Activated CD4-positive, alpha-beta T cell treated with anti-CD3 and anti-CD28 coated beads, Interleukin-2, amount 50 U/mL, for 16 hours (primary cell): ENCODE measurements around the gene TMPRSS2.

Experiments used
- DNase-seq: peaks from one replicate; pipeline ENCODE4 v3.0.0-alpha.2; 2020

Gene TMPRSS2

GRCh38 chr21:41446586-41446985 is 61.4 kb downstream of the TMPRSS2 start:
- DNase-seq: no peak

GRCh38 chr21:41445465-41445862 is 62.5 kb downstream of the TMPRSS2 start:
- no peak for DNase-seq

DNA sequence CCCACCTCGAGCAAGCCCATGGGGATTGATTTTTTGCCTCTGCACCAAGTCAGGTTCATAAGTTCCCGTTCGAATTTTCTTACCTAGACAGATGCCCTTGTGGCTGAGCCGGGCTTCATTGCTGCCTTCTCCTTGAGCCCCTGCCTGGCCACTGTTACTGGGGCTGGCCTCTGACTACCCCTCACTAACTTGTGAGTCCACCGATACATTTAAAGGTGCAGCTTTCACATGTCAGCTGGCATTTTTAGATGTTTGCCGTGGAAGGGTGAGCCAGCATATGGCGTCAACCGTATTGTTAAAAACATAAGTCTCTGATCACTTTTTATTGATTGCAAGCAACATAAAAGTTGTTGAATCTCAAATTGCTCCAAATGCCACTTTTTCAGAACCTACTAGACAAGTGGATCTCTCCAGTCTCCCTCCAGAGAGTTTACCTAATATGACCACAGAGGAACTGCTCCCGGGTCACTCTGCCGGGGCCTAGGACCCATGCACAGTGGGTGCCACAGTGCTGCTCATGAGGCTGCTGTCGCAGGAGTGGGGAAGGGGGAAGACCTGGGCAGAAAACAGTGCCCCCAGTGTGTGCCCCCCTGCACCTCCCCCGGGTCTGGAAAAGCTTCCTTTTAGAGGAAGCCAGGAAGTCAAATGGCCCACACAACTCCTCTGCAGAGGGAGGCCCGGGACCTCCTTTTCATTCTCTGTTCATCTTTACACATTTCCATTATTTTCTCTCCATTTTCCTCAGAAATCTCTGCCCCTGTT is 63.1 kb downstream of the TMPRSS2 start:
- DNase-seq: no peak

DNA sequence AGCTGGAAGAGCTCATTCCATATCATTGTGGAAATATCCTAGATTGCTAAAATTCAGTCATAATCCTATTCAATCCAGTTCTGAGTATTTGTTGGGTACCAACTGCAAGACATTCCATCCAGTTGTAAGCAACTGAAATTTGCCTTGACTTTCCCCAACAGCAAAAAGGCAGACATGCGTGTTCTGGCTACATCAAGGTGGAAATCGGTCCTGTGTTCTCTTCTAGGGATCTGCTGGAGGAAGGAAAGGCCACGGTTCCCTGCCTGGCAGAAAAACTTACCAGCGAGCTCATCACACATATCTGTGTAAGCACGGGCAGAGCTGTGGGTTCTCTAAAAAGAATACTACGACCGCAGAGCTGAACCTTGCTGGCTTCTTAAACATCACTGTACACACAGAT is 64.4 kb downstream of the TMPRSS2 start:
- no peak for DNase-seq

- DNase-seq: no peak
Observed at GRCh38 chr21:41442481-41443186, 65.3 kb downstream of the TMPRSS2 start.

DNA sequence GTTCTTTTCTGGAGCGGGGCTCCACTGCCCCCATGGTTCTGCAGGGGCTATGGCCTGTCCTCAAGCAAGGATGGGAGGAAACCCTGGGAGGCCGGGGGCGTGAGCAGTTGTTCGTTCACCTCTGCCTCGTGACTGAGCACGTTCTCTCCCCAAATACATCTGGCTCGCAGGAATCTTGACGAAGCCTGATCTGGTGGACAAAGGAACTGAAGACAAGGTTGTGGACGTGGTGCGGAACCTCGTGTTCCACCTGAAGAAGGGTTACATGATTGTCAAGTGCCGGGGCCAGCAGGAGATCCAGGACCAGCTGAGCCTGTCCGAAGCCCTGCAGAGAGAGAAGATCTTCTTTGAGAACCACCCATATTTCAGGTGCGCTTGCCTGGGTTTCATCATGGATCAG is 66.4 kb downstream of the TMPRSS2 start:
- DNase-seq: no peak

DNA sequence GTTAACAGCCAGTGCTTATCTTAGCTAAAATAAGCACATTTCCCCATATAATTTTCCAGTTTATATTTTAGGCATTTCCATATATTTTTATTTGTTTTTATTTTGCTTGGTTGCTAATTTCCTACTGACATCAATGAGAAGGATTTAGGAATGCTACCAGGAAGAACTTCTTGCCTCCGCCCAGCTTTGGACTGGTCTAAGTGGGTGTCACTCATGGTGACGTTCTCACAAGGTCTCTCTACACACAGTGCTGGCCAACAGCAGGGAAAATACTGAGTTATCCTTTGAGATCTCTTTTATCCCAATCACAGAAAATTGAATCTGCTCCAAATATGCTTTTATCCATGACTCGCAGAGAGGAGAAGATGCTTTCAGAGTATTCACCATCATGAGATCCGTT is 68.7 kb downstream of the TMPRSS2 start:
- DNase-seq: no peak

- DNase-seq: no peak
Observed at GRCh38 chr21:41438425-41439113, 69.4 kb downstream of the TMPRSS2 start.

DNA sequence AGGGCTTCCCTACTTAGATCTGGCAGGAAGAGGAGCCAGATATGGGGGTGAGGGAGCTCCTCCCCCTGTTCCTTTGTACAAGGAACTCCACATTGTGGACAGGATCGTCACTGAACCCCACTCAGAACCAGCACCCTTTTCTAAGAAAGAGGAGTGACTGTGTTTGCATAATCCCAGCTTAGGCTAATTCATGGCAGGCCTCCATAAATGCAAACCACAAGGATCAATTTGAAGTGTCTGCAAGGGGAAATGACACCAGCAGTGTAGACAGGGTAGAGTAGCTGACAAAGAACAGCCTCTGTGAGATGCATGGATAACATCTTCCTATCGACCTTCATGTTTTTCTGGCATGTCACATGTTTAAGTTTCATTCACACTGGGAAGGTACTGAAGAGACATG is 70.2 kb downstream of the TMPRSS2 start:
- peak; percentile 23 for DNase-seq

DNA sequence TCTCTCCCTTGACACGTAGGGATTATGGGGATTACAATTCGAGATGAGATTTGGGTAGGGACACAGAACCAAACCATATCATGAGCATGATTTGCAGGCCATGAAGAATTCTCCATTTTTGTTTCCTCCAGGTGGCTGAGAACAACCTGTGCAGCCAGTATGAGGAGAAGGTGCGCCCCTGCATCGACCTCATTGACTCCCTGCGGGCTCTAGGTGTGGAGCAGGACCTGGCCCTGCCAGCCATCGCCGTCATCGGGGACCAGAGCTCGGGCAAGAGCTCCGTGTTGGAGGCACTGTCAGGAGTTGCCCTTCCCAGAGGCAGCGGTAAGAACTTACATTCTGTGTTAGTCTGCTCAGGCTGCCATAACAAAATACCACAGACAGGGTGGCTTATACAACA is 72.3 kb downstream of the TMPRSS2 start:
- no peak for DNase-seq

DNA sequence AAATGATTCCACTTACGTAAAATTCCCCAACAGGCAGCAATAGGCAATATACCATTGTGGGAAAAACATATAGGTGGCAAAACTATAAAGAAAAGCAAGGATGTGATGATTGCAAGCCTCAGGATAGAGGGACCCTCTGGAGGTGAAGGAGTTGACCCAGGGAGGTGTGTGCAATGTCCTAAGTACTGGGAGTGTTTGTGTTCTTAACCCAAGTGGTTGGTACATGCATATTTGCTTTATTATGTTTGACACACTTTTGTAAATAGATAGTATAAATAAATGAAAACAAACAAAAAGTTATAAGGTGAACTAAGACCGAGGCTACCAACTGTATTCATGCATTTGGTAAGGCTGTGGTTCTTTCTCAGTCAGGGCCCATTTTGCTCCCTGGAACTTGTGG is 74.4 kb downstream of the TMPRSS2 start:
- DNase-seq: no peak

DNA sequence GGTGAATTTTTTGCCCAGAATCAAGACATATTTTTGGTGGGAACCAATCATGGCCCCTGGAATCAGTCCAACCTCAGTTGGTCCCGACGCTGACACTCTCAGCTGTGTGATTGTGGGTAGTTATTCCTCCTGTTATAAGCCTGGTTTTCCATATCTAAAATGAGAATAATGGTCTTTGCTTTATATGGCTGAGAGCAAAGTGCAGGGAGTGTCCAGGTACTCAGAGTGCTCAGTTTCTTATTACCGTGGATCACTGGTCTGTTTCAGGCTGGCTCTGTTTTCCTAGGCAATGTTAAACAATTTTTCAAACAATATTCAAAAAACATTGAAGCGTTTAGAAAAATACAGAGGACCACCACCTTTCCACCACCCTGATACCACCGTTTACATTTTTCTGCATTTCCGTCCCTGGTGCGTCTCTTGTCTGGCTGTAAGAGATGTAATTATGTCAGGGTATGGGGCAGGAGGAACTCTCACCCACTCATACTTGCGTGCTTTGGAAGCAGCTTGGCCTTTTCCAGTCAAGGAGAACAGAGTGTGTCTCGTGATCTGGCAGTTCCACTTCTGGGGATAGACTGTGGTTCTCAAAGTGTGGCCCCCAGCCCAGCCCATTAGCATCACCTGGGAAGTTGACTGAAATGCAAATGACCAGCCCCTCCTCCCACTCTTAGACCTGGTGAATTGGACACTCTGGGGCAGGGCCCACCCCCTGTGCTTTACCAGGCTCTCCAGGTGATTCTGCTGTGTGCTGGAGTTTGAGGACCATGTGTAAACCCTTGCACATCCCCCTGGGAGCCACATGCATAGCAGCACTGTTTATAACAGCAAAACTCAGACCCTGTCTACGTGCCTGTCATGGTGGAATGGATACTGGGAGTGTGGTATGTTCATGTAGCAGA is 75.1 kb downstream of the TMPRSS2 start:
- no peak for DNase-seq

DNA sequence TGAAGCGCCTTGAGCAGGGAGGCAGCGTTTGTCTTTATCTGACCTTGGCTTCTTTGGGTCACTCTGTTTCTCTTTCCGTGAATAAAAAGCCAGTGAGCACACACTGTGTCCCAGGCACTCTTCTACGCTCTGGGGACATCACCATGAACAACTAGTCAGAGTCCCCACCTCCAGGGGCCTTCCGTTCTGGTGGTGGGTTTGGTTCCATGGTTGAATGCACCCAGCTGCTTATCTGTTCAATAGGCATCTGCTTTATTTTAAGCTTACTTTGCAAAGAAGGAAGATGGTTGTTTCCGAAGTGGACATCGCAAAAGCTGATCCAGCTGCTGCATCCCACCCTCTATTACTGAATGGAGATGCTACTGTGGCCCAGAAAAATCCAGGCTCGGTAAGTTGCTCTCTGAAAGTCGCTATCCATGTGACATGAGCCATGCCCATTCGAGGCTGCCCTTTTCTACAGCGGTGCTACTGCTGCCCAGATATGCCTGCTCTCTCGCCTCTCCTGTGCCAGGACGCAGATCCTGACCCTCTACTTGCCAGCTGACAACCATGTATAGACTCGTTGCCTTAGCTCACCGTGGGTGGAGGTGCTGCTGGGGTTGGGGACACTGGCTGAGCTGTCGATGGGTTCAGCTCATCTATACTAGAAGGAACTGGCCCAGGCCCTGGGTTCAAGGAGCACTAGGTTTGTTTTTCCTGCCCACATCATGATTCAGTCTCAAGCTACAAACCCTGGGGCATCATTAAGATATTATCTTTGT is 76.0 kb downstream of the TMPRSS2 start:
- DNase-seq: no peak

- DNase-seq: no peak
Observed at GRCh38 chr21:41429925-41430491, 78.0 kb downstream of the TMPRSS2 start.

DNA sequence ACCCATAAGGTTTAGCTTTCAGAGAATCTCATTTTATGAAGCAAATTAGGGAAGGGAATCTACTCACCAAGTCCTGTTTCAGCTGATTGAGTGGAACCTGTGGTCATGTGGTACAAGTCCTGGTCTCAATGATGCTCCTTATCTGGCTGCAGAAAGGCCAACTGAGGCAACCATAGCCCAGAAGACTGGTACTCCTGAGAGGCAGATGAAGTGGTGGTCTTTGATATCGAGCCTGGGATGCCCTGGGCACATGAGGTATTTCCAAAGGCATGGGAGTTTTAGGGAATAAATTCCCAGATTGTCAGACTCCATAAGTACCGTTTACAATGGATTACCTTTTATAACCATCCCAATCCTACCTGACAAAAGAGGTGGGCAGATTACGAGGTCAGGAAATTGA is 78.7 kb downstream of the TMPRSS2 start:
- no peak for DNase-seq

DNA sequence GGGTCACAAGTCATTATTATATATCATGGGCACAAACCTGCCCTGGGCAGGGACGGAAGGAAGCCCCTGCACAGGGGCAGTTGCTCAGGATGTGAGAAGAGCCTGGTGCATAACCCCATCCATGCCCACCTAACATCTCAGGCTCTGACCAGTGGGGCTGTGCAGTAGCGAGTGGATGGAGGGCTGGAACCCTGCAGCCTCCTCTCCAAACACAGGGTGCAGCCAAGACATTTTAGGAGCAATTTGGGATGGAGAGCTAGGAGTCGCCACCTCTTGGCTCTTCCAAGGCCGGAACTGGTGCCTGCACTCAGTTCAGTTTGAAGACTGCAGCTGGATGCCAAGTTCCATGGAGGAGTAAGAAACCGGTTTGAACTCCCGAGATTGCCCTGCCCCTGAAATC is 79.1 kb downstream of the TMPRSS2 start:
- DNase-seq: no peak

DNA sequence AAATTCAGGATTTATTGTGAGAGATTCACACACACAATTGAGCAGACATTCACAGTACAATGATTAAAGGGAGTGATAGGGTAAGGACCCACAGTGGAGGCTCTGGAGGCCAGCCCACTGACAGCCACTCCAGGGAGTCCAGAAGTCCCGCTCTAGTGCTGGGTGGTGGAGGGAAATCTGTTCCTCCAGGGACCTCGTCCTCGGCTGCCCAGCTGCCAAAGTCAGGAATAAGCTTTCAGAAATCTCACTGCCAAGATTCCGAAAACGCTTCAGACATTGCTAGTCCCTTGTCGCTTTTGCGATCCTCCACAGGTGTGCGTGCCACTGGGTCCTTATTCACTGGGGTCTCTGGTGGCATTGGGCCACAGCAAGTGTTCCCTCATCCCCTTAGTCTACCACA is 79.6 kb downstream of the TMPRSS2 start:
- DNase-seq: no peak

GRCh38 chr21:41427556-41427955 is 80.4 kb downstream of the TMPRSS2 start:
- DNase-seq: no peak

GRCh38 chr21:41426676-41427404 is 81.1 kb downstream of the TMPRSS2 start:
- no peak for DNase-seq

DNA sequence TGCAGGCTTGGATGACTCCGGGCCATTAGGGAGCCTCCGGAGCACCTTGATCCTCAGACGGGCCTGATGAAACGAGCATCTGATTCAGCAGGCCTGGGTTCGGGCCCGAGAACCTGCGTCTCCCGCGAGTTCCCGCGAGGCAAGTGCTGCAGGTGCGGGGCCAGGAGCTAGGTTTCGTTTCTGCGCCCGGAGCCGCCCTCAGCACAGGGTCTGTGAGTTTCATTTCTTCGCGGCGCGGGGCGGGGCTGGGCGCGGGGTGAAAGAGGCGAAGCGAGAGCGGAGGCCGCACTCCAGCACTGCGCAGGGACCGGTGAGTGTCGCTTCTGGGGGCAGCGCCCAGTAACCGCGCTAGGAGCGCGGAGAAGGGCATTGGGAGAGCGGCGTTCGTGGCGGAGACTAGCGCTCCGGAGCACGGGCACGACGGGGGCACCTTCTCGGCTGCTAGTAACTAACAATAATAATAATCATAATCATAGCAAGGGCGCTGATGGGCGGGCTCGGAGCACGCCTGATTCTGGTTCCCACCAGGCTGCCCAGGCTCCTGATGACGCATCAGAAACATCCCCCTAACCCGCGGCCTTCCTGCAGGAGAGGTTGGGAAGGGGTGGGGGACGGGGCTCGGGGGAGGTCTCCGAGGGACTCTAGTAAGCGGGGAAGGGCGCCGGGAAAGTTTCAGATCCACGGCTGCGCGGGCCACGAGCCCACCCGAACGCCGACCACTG is 81.8 kb downstream of the TMPRSS2 start, which contains the start of gene MX1:
MX1 (plus strand) TSS at position 286 of the 722 bp plus-strand sequence. CDS start 5,832 bp downstream, outside the sequence.
- peak; percentile 80 for DNase-seq
